Right lobe of liver (tissue), 6 donors: ENCODE measurements around the gene ATAD3A. TPM values are rescaled to one million over a fixed set of nuclear protein-coding genes. Genes with fewer than 3 reads are reported as not detected.

ENCODE experiments used
- ATAC-seq, 4 donors: fragments of 200-7000 bp; cut with Tn5 transposase; one replicate each; pipeline ENCODE4 v1.9.1; 2020; ENCODE audit warnings: mild to moderate bottlenecking in 4 of 4, moderate library complexity in 4 of 4
- DNase-seq, 3 donors: peaks; one replicate each; pipeline ENCODE4 v3.0.0-alpha.2; 2020
- H3K27ac ChIP-seq, 3 donors: fragments of 200-600 bp; one replicate each; pipeline ENCODE4 v1.8.0; 2022
- H3K27me3 ChIP-seq, 2 donors: fragments of 200-600 bp; one replicate each; pipeline ENCODE4 v1.8.0; 2022
- H3K36me3 ChIP-seq, 4 donors: fragments of 200-600 bp; sonication (generic) in 1 of 4; one replicate each; pipeline versions ENCODE4 v1.5.1 to v1.8.0; 2017 to 2022; ENCODE audit warnings: control low read depth in 1 of 4
- H3K4me1 ChIP-seq, 4 donors: fragments of 200-600 bp; sonication (generic) in 1 of 4; one replicate each; pipeline versions ENCODE4 v1.5.1 to v1.8.0; 2017 to 2022; ENCODE audit warnings: control low read depth in 1 of 4
- H3K4me3 ChIP-seq, 3 donors: fragments of 200-600 bp; one replicate each; pipeline ENCODE4 v1.8.0; 2022
- H3K9me3 ChIP-seq, 4 donors: fragments of 200-600 bp; sonication (generic) in 1 of 4; one replicate each; pipeline versions ENCODE4 v1.5.1 to v1.8.0; 2017 to 2022; ENCODE audit warnings: control low read depth in 1 of 4
- POLR2A ChIP-seq: fragments of 450-650 bp; IDR thresholded peaks from one replicate; pipeline ENCODE4 v1.6.1; 2017; ENCODE audit warnings: antibody characterized with exemption, mild to moderate bottlenecking
- WGBS: methylation state at CpG from one replicate; pipeline ENCODE4 v1.1.6; 2018; ENCODE audit warnings: low coverage, low lambda C conversion rate; ENCODE audit not compliant: insufficient coverage; ENCODE audit errors: missing lambda C conversion rate; 5-methylcytosine and 5-hydroxymethylcytosine counted together
- intact Hi-C, 2 donors: fragments of 100-400 bp; cut with DNase I; formaldehyde crosslinking; loops; one replicate each; pipeline versions ENCODE4 v1.11.2 to v1.14.1; 2022
- total RNA-seq, 6 experiments: library from RNA; depleted of rRNA in 2 of 6; stranded (reverse); fragments of >200 nt in 2 of 6; fragmentation: NEBNext Ultra II Directional in 3 of 6; extraction: Animal tissue kit (Norgen Biotek cat#: 25700) in 3 of 6; gene quantifications; one replicate each; pipeline versions ENCODE4 v1.1.0 to v1.2.4, GENCODE V29; 2016 to 2023
- TF ChIP-seq, protein P1 (sequence below), 4 donors: fragments of 200-600 bp in 3 of 4; fragments of 450-650 bp in 1 of 4; IDR thresholded peaks; one replicate each; pipeline versions ENCODE4 v1.5.1 to v1.8.0; 2016 to 2022; ENCODE audit warnings: antibody characterized with exemption in 4 of 4, mild to moderate bottlenecking in 2 of 4
- donor health status: DM: no; HTN: yes; CAD: no.
- donor health status: DM: no; HTN: no; CAD: no.
- donor health status: DM: no; HTN: no; CAD: no.
- donor health status: DM: no; HTN: yes; CAD: no.
- donor health status: DM: no; HTN: yes; CAD: no.

The ATAD3A gene
- total RNA-seq, 6 experiments from 2014 or later = 10.8 to 31.7 (median 13.1) TPM

DNA sequence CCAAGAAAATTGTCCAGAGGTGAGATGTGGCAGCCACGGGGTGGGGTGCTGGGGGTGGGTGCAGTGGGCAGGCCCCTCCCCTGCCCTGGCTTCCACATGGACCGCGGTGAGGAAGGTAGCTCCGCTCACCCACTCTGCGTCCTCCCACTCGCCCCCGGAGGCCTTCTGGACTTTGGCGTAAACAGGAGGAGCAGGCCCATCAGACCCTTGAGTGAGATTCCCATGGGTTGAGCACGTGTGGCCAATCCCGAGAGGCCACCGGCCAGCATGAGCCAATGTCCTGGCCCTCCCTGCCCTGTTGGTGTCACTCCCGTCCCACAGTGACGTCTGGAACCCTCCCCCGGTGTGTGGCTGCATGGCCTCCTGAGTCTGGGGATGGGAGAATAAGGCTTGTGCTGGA is 36.6 kb downstream of the ATAD3A start:
- TF ChIP-seq POLR2A = no peak
- TF ChIP-seq, protein P1, sequence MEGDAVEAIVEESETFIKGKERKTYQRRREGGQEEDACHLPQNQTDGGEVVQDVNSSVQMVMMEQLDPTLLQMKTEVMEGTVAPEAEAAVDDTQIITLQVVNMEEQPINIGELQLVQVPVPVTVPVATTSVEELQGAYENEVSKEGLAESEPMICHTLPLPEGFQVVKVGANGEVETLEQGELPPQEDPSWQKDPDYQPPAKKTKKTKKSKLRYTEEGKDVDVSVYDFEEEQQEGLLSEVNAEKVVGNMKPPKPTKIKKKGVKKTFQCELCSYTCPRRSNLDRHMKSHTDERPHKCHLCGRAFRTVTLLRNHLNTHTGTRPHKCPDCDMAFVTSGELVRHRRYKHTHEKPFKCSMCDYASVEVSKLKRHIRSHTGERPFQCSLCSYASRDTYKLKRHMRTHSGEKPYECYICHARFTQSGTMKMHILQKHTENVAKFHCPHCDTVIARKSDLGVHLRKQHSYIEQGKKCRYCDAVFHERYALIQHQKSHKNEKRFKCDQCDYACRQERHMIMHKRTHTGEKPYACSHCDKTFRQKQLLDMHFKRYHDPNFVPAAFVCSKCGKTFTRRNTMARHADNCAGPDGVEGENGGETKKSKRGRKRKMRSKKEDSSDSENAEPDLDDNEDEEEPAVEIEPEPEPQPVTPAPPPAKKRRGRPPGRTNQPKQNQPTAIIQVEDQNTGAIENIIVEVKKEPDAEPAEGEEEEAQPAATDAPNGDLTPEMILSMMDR (IDR thresholded peaks at IDR 0.05) = no peak
- ATAC-seq (no peak), DNase-seq (peak in 1 of 3 donors; percentile 55)

DNA sequence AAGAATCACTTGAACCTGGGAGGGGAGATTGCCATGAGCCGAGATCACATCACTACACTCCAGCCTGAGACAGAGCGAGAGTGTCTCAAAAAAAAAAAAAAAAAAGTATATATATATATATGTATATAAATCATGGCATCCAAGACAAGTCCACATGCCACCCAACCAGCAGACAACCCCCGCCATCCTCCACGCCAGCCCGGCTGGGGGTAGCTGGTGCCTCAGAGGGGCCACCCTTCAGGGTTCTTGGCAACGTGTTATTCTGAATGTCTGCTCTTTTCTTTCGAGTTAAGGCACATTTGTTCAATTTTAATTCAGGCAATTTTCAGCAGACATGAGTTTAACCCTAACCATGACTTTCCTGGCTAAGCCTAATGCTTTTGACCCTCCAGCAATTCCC is 38.1 kb downstream of the ATAD3A start:
- TF ChIP-seq, protein P1 (IDR thresholded peaks at IDR 0.05) = no peak
- no peak for TF ChIP-seq POLR2A
- H3K27ac ChIP-seq = no peak overlapping the region
- ATAC-seq (no peak), DNase-seq (no peak)
- no peak overlapping the region for H3K4me3 ChIP-seq
- 86% methylated on average over 6 of the region's 7 CpGs for WGBS
- peaks cover 0 to 3% (median 0%) of the 10 kb centered on the region in 4 donors for H3K4me1 ChIP-seq
- intact Hi-C loops = no loop called here
- no peaks in the 10 kb centered on the region for H3K27me3 ChIP-seq
- H3K36me3 ChIP-seq = no peaks in the 10 kb centered on the region
- no peaks in the 10 kb centered on the region for H3K9me3 ChIP-seq

More for the DNA sequence above, 36.6 kb downstream of the ATAD3A start:
- H3K27me3 ChIP-seq = no peaks in the 10 kb centered on the region
- no peaks in the 10 kb centered on the region for H3K36me3 ChIP-seq
- H3K9me3 ChIP-seq = no peaks in the 10 kb centered on the region
- no peak overlapping the region for H3K27ac ChIP-seq
- no peaks in the 10 kb centered on the region for H3K4me1 ChIP-seq
- intact Hi-C loops = no loop called here
- no CpG with 5 or more reads among the region's 14 CpGs for WGBS
- H3K4me3 ChIP-seq = no peak overlapping the region

DNA sequence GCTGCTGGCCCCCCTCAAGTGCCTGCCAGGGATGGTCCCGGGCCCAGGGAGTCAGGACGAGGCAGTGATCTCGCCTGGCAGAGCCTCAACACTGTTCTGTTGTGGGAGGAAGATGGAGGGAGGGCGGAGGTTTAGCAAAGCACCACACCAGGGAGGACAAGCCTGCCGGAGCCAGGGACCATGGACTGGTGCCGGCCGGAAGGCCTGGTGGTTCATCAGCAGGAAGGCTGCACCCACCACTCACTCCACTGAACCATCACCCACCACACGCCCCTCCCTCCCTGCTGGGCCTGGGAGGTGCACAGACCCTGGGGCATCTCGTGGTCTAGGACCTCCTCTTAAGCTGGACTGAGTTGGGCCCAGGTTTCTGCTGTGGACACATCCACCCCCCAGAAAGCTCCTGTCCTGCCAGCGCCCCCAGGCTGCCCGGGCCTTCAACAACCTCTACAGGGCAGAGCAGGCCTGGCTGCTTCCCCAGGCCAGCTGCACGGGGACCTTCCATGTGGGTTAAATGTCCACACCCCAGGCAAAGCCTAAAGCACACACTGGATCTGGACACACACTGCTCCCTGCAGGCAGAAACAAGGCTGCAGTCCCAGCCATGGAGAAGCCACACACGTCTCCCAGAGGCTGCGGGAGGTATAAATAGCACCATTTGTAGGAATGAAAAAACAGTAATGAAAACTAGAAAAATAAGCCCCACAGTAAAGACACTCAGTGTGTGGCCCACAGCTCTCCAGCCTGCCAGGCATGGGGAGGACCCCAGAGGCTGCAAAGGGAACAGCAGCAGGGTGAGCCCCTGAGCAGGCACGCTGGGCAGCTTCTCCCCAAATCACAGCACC is 38.9 kb downstream of the ATAD3A start:
- ATAC-seq = peak in 2 of 4 donors; percentile 14 to 30
- Histone ChIP-seq H3K4me3 (no peak overlapping the region), H3K27ac (no peak overlapping the region), H3K36me3 (no peaks in the 10 kb centered on the region), H3K9me3 (no peaks in the 10 kb centered on the region), H3K27me3 (no peaks in the 10 kb centered on the region), H3K4me1 (peaks cover 0 to 6% (median 0%) of the 10 kb centered on the region in 4 donors)
- WGBS = 66% methylated on average over 4 of the region's 15 CpGs
- intact Hi-C loops = no loop called here
- DNase-seq = no peak
- no peak for TF ChIP-seq POLR2A
- TF ChIP-seq, protein P1 (IDR thresholded peaks at IDR 0.05) = peak in 2 of 4 donors; percentile 12 to 27

DNA sequence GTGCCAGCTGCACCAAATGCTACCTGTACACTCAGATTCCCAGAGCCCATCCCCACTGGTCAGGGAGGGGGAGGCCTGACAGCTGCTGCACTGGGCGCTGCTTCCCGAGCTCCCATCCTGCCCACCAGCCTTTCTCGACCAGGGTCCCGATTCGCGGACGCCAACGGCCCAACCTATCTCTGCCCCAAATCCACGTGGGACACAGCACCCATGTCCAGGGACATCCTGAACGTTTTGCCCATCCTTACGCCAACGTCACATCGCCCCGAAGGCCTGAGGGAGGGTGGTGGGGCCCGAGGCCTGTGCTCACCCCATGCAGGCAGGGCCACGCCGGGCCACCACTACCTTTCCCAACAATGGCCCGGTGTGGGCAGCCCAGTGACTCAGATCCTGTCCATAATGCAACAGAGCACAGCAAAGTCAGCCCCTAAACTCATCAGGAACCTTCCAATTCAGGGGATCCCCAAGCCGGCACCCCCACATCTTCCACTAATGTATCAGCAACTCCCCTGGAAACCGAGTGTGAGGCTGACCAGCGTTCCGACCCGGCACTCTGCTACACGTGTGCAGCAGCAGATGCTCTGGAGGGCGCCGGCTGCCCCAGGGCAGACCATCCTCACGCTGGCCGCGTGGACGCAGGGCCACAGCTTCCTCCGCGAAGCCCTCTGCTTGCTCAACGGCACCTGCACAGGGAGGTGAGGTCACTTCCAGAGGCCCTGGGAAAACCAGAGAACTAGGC is 39.7 kb downstream of the ATAD3A start:
- intact Hi-C loops = no loop called here
- Histone ChIP-seq H3K27ac (no peak overlapping the region), H3K36me3 (no peaks in the 10 kb centered on the region), H3K27me3 (no peaks in the 10 kb centered on the region), H3K4me3 (no peak overlapping the region), H3K4me1 (peaks cover 0 to 6% (median 0%) of the 10 kb centered on the region in 4 donors), H3K9me3 (no peaks in the 10 kb centered on the region)
- DNase-seq = peak in 1 of 3 donors; percentile 52
- no peak for TF ChIP-seq POLR2A
- TF ChIP-seq, protein P1 (IDR thresholded peaks at IDR 0.05) = no peak
- ATAC-seq = no peak
- 86% methylated on average over 16 of the region's 33 CpGs for WGBS
